Globus pallidus (tissue), 1 donor: ENCODE measurements around the gene GPR157.
A peak's percentile ranks its signal among the peaks of the same experiment; 100 is the strongest.
"Not testable (repeated sequence)": the region's sequence is repeated elsewhere in the genome, so short reads cannot be mapped to it uniquely, and the experiment has no call there.

Source experiments
- DNase-seq: peaks from one replicate; pipeline ENCODE4 v3.0.0-alpha.2; 2015; ENCODE audit warnings: low spot score

The GPR157 gene

GRCh38 chr1:9145714-9146113, 16.8 kb upstream of the GPR157 start:
- no peak for DNase-seq

- DNase-seq: no peak
These were observed 16.2 kb upstream of the GPR157 start for GRCh38 chr1:9145021-9145668.

GRCh38 chr1:9144494-9144893, 15.6 kb upstream of the GPR157 start:
- DNase-seq: not testable (repeated sequence)

- DNase-seq: no peak
These were observed 14.3 kb upstream of the GPR157 start for GRCh38 chr1:9143250-9143649.

GRCh38 chr1:9139930-9140329, 11.0 kb upstream of the GPR157 start:
- no peak for DNase-seq

GRCh38 chr1:9136932-9137331, 8.0 kb upstream of the GPR157 start:
- no peak for DNase-seq

- DNase-seq: no peak
These were observed 6.4 kb upstream of the GPR157 start for GRCh38 chr1:9135073-9135836.

GRCh38 chr1:9133870-9134585, 5.1 kb upstream of the GPR157 start:
- no peak for DNase-seq

- peak; percentile 25 for DNase-seq
These were observed 552 bp upstream of the GPR157 start for GRCh38 chr1:9129266-9130041.

GRCh38 chr1:9128166-9128519, 759 bp downstream of the GPR157 start:
- no peak for DNase-seq

GRCh38 chr1:9127395-9128165, 1.3 kb downstream of the GPR157 start:
- no peak for DNase-seq

- DNase-seq: no peak
These were observed 2.4 kb downstream of the GPR157 start for GRCh38 chr1:9126511-9126910.

GRCh38 chr1:9125847-9126246, 3.1 kb downstream of the GPR157 start:
- not testable (repeated sequence) for DNase-seq

GRCh38 chr1:9125325-9125724, 3.6 kb downstream of the GPR157 start:
- no peak for DNase-seq

GRCh38 chr1:9124389-9124788, 4.5 kb downstream of the GPR157 start:
- not testable (repeated sequence) for DNase-seq

- DNase-seq: not testable (repeated sequence)
These were observed 5.2 kb downstream of the GPR157 start for GRCh38 chr1:9123665-9124064.

- DNase-seq: no peak
These were observed 7.1 kb downstream of the GPR157 start for GRCh38 chr1:9121496-9122409.

GRCh38 chr1:9120312-9120958, 8.5 kb downstream of the GPR157 start:
- DNase-seq: no peak

- DNase-seq: no peak
These were observed 9.2 kb downstream of the GPR157 start for GRCh38 chr1:9119745-9120144.

GRCh38 chr1:9118186-9118585, 10.7 kb downstream of the GPR157 start:
- DNase-seq: no peak
